HepG2 (cell line): ENCODE data around the gene ZSCAN1. TPM values are rescaled to one million over a fixed set of nuclear protein-coding genes. Genes with fewer than 3 reads are reported as not detected.

Experiments used
- ATF7 ChIP-seq, 2 experiments: fragments of 450-650 bp in 1 of 2; sonication (generic) in 1 of 2; formaldehyde crosslinking in 1 of 2; IDR thresholded peaks; 2 replicates each; pipeline versions ENCODE4 v1.4.0 to v1.6.1; 2016 to 2020; ENCODE audit warnings: antibody characterized with exemption in 1 of 2, mild to moderate bottlenecking in 1 of 2, missing genetic modification reagents in 1 of 2
- EED ChIP-seq: sonication (generic); formaldehyde crosslinking; IDR thresholded peaks from 2 replicates; pipeline ENCODE4 v1.5.0; 2020; ENCODE audit warnings: mild to moderate bottlenecking, missing genetic modification reagents
- ELF3 ChIP-seq: IDR thresholded peaks from 2 replicates; pipeline ENCODE4 v1.6.1; 2016; ENCODE audit warnings: missing genetic modification reagents, missing compliant biosample characterization
- EP300 ChIP-seq, 3 experiments: sonication (generic) in 1 of 3; formaldehyde crosslinking in 1 of 3; IDR thresholded peaks; 2 replicates each; pipeline versions ENCODE4 v1.5.1 to v1.6.1; 2011 to 2020; ENCODE audit warnings: low read depth in 2 of 3, low read length in 2 of 3, borderline replicate concordance in 1 of 3, improper control_type of control experiment in 1 of 3, mild to moderate bottlenecking in 1 of 3, missing genetic modification reagents in 1 of 3, moderate library complexity in 1 of 3
- HNRNPK ChIP-seq: fragments of 200-400 bp; formaldehyde crosslinking; IDR thresholded peaks from 2 replicates; pipeline ENCODE4 v1.6.1; 2018; ENCODE audit warnings: low read length, low read depth, moderate library complexity, mild to moderate bottlenecking; ENCODE audit not compliant: poor library complexity, severe bottlenecking
- HNRNPUL1 ChIP-seq: fragments of 200-400 bp; formaldehyde crosslinking; IDR thresholded peaks from 2 replicates; pipeline ENCODE4 v1.6.1; 2017; ENCODE audit warnings: low read depth, mild to moderate bottlenecking, low read length, moderate library complexity
- MATR3 ChIP-seq: sonication (generic); formaldehyde crosslinking; IDR thresholded peaks from 2 replicates; pipeline ENCODE4 v1.4.0; 2020; ENCODE audit warnings: missing genetic modification reagents
- NCOA5 ChIP-seq: sonication (generic); formaldehyde crosslinking; IDR thresholded peaks from 2 replicates; pipeline ENCODE4 v1.4.0; 2020; ENCODE audit warnings: missing genetic modification reagents
- PPARG ChIP-seq: conservative IDR thresholded peaks from 2 replicates; pipeline ENCODE4 v1.6.1; 2016; ENCODE audit warnings: missing biosample characterization, missing genetic modification reagents
- RARA ChIP-seq: IDR thresholded peaks from 2 replicates; pipeline ENCODE4 v1.6.1; 2016; ENCODE audit warnings: missing genetic modification reagents, missing compliant biosample characterization
- RBAK ChIP-seq: sonication (generic); formaldehyde crosslinking; IDR thresholded peaks from 2 replicates; pipeline ENCODE4 v1.5.1; 2020; ENCODE audit warnings: mild to moderate bottlenecking, missing genetic modification reagents
- RORA ChIP-seq: sonication (generic); formaldehyde crosslinking; IDR thresholded peaks from 2 replicates; pipeline ENCODE4 v1.5.0; 2020; ENCODE audit warnings: mild to moderate bottlenecking, missing genetic modification reagents, moderate library complexity
- SRSF9 ChIP-seq: fragments of 200-400 bp; formaldehyde crosslinking; IDR thresholded peaks from 2 replicates; pipeline ENCODE4 v1.6.1; 2018; ENCODE audit warnings: borderline replicate concordance, mild to moderate bottlenecking, low read depth, low read length; ENCODE audit not compliant: insufficient read depth, poor library complexity, severe bottlenecking
- TEAD3 ChIP-seq: optimal IDR thresholded peaks from 2 replicates; pipeline ENCODE3; 2016; ENCODE audit warnings: borderline replicate concordance
- ZMAT3 ChIP-seq: sonication (generic); formaldehyde crosslinking; conservative IDR thresholded peaks from 2 replicates; pipeline ENCODE4 v1.7.0; 2021; ENCODE audit warnings: missing genetic modification reagents
- ZNF10 ChIP-seq: sonication (generic); formaldehyde crosslinking; IDR thresholded peaks from 2 replicates; pipeline ENCODE4 v1.4.0; 2020; ENCODE audit warnings: mild to moderate bottlenecking, low read depth, missing genetic modification reagents, borderline replicate concordance
- ZNF160 ChIP-seq: sonication (generic); formaldehyde crosslinking; IDR thresholded peaks from 2 replicates; pipeline ENCODE4 v1.8.0; 2022; ENCODE audit warnings: mild to moderate bottlenecking, inconsistent platforms, missing genetic modification reagents
- polyA plus RNA-seq, 8 experiments: library from polyadenylated mRNA; depleted of rRNA in 3 of 8; stranded (reverse) in 7 of 8; unstranded in 1 of 8; fragments of >200 nt; fragmentation: Illumina TruSeq in 4 of 8; extraction: Trizol in 4 of 8; gene quantifications; 2 replicates each; pipeline versions ENCODE4 v1.2.1 to v1.2.3, GENCODE V29; 2011 to 2016; ENCODE audit warnings: low read depth in 4 of 8, missing spikeins in 1 of 8, mixed read lengths in 1 of 8; ENCODE audit not compliant: insufficient read depth in 1 of 8
- total RNA-seq, 5 experiments: library from RNA; depleted of rRNA; stranded (reverse); fragments of >200 nt; fragmentation: Illumina TruSeq; extraction: Trizol; gene quantifications; 2 replicates each; pipeline ENCODE4 v1.2.3, GENCODE V29; 2016; ENCODE audit warnings: low read depth in 1 of 5
- TF ChIP-seq, protein P1 (sequence below): IDR thresholded peaks from 2 replicates; pipeline ENCODE4 v1.6.1; 2018; ENCODE audit warnings: missing genetic modification reagents
- TF ChIP-seq, protein P2 (sequence below): sonication (generic); formaldehyde crosslinking; IDR thresholded peaks from 2 replicates; pipeline ENCODE4 v1.5.0; 2020; ENCODE audit warnings: missing genetic modification reagents
- TF ChIP-seq, protein P3 (sequence below): IDR thresholded peaks from 2 replicates; pipeline ENCODE4 v1.6.1; 2016; ENCODE audit warnings: missing genetic modification reagents, missing compliant biosample characterization
- TF ChIP-seq, protein P4 (sequence below): IDR thresholded peaks from 2 replicates; pipeline ENCODE4 v1.6.1; 2016; ENCODE audit warnings: control low read depth
- TF ChIP-seq, protein P5 (sequence below): sonication (generic); formaldehyde crosslinking; IDR thresholded peaks from 2 replicates; pipeline ENCODE4 v1.9.0; 2021; ENCODE audit warnings: missing genetic modification reagents, borderline replicate concordance

The ZSCAN1 gene
- total and polyA plus RNA-seq, 2 of the 13 experiments (the other 11 are each of a cell fraction or from before 2014, with no cell fraction given) = not detected

DNA sequence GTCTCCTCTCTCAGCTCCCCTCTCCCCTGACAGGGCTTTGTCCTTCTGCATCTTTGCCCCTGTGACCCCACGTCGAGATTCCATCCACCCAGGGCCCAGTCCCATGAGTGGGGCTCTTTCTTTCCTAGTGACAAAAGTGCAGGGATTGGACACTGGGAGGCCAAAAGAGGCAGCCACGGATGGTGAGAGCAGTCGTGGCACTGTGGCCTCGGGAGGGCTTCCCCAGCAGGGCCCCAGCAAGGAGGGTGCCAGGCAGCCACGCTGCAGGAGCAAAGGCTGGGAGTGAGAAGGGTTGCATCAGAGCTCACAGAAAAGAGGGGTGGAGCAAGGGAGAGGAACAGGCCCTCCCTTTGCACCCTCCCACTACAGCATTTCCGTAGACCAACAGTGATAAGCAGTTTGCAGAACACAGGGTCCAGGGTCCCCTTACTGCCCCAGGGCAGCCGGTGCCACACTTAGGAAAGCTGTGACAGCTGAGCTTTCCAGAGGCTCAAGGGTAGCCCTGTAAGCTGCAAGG lies 4.9 kb downstream of the ZSCAN1 start (continued):
- TF ChIP-seq, protein P1, sequence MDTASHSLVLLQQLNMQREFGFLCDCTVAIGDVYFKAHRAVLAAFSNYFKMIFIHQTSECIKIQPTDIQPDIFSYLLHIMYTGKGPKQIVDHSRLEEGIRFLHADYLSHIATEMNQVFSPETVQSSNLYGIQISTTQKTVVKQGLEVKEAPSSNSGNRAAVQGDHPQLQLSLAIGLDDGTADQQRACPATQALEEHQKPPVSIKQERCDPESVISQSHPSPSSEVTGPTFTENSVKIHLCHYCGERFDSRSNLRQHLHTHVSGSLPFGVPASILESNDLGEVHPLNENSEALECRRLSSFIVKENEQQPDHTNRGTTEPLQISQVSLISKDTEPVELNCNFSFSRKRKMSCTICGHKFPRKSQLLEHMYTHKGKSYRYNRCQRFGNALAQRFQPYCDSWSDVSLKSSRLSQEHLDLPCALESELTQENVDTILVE (CRISPR knock-in tag) = 0 out of 2 replicates have a peak, but pooled peaks have one; percentile 20
- TF ChIP-seq RORA (no peak), HNRNPUL1 (no peak), PPARG (no peak), EED (CRISPR knock-in tag) (0 out of 2 replicates have a peak, but pooled peaks have one; percentile 24), TEAD3 (CRISPR knock-in tag) (no peak), HNRNPK (no peak), ZNF160 (CRISPR knock-in tag) (0 out of 2 replicates have a peak, but pooled peaks have one; percentile 30), ZNF10 (CRISPR knock-in tag) (no peak), ELF3 (CRISPR knock-in tag) (no peak), RBAK (CRISPR knock-in tag) (peak; percentile 80; the same call in 1 of the 2 replicates), MATR3 (CRISPR knock-in tag) (no peak), SRSF9 (no peak), EP300 (IDR thresholded peaks at IDR 0.05; ENCODE audit: low read depth in 2 of 2, low read length in 2 of 2) (no peak), EP300 (CRISPR knock-in tag; IDR thresholded peaks at IDR 0.05; ENCODE audit: borderline replicate concordance) (0 out of 2 replicates have a peak, but pooled peaks have one; percentile 8), ATF7 (IDR thresholded peaks at IDR 0.05) (no peak), ATF7 (CRISPR knock-in tag; IDR thresholded peaks at IDR 0.05) (no peak), NCOA5 (no peak), RARA (0 out of 2 replicates have a peak, but pooled peaks have one; percentile 22), ZMAT3 (no peak)
- TF ChIP-seq, protein P2, sequence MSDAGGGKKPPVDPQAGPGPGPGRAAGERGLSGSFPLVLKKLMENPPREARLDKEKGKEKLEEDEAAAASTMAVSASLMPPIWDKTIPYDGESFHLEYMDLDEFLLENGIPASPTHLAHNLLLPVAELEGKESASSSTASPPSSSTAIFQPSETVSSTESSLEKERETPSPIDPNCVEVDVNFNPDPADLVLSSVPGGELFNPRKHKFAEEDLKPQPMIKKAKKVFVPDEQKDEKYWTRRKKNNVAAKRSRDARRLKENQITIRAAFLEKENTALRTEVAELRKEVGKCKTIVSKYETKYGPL (CRISPR knock-in tag) = no peak
- TF ChIP-seq, protein P3, sequence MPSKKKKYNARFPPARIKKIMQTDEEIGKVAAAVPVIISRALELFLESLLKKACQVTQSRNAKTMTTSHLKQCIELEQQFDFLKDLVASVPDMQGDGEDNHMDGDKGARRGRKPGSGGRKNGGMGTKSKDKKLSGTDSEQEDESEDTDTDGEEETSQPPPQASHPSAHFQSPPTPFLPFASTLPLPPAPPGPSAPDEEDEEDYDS = peak; percentile 12; the same call in 1 of the 2 replicates
- TF ChIP-seq, protein P4, sequence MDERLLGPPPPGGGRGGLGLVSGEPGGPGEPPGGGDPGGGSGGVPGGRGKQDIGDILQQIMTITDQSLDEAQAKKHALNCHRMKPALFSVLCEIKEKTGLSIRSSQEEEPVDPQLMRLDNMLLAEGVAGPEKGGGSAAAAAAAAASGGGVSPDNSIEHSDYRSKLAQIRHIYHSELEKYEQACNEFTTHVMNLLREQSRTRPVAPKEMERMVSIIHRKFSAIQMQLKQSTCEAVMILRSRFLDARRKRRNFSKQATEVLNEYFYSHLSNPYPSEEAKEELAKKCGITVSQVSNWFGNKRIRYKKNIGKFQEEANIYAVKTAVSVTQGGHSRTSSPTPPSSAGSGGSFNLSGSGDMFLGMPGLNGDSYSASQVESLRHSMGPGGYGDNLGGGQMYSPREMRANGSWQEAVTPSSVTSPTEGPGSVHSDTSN (CRISPR knock-in tag) = no peak
- TF ChIP-seq, protein P5, sequence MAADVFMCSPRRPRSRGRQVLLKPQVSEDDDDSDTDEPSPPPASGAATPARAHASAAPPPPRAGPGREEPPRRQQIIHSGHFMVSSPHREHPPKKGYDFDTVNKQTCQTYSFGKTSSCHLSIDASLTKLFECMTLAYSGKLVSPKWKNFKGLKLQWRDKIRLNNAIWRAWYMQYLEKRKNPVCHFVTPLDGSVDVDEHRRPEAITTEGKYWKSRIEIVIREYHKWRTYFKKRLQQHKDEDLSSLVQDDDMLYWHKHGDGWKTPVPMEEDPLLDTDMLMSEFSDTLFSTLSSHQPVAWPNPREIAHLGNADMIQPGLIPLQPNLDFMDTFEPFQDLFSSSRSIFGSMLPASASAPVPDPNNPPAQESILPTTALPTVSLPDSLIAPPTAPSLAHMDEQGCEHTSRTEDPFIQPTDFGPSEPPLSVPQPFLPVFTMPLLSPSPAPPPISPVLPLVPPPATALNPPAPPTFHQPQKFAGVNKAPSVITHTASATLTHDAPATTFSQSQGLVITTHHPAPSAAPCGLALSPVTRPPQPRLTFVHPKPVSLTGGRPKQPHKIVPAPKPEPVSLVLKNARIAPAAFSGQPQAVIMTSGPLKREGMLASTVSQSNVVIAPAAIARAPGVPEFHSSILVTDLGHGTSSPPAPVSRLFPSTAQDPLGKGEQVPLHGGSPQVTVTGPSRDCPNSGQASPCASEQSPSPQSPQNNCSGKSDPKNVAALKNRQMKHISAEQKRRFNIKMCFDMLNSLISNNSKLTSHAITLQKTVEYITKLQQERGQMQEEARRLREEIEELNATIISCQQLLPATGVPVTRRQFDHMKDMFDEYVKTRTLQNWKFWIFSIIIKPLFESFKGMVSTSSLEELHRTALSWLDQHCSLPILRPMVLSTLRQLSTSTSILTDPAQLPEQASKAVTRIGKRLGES (CRISPR knock-in tag) = no peak
